Breast epithelium (tissue), 4 donors: Measurements from ENCODE around the gene CCDC88B. TPM values are rescaled to one million over a fixed set of nuclear protein-coding genes. Genes with fewer than 3 reads are reported as not detected.

Experiments
- DNase-seq, 2 donors: peaks; one replicate each; pipeline ENCODE4 v3.0.0-alpha.2; 2019; ENCODE audit warnings: low spot score in 2 of 2
- H3K27ac ChIP-seq, 2 donors: fragments of 200-600 bp; sonication (generic) in 1 of 2; one replicate each; pipeline ENCODE4 v1.5.1; 2016 to 2019; ENCODE audit warnings: mild to moderate bottlenecking in 1 of 2
- H3K27me3 ChIP-seq, 2 donors: fragments of 200-600 bp; sonication (generic) in 1 of 2; one replicate each; pipeline versions ENCODE4 v1.5.1 to v1.6.0; 2017 to 2019; ENCODE audit warnings: control low read depth in 1 of 2, mild to moderate bottlenecking in 1 of 2
- H3K36me3 ChIP-seq: fragments of 200-600 bp; one replicate; pipeline ENCODE4 v1.5.1; 2019
- H3K4me1 ChIP-seq, 2 donors: fragments of 200-600 bp; sonication (generic); one replicate each; pipeline ENCODE4 v1.5.1; 2016 to 2019; ENCODE audit warnings: control low read depth in 1 of 2
- H3K4me3 ChIP-seq, 3 donors: fragments of 200-600 bp; sonication (generic); 1 replicate in 2 of 3; 2 replicates in 1 of 3; pipeline ENCODE4 v1.5.1; 2016 to 2019; ENCODE audit warnings: mild to moderate bottlenecking in 3 of 3, moderate library complexity in 2 of 3
- H3K9me3 ChIP-seq, 2 donors: fragments of 200-600 bp; sonication (generic) in 1 of 2; one replicate each; pipeline ENCODE4 v1.5.1; 2016 to 2019; ENCODE audit warnings: control low read depth in 1 of 2
- POLR2A ChIP-seq: fragments of 450-650 bp; IDR thresholded peaks from one replicate; pipeline ENCODE4 v1.6.1; 2016; ENCODE audit warnings: antibody characterized with exemption, mild to moderate bottlenecking, moderate library complexity
- POLR2AphosphoS5 ChIP-seq, 3 donors: sonication (generic); formaldehyde crosslinking; IDR thresholded peaks; one replicate each; pipeline ENCODE4 v1.6.1; 2017; ENCODE audit warnings: antibody characterized with exemption in 3 of 3
- intact Hi-C: fragments of 100-400 bp; cut with DNase I; formaldehyde crosslinking; loops from one replicate; pipeline ENCODE4 v1.15.1; 2023; ENCODE audit warnings: low total_unique reads
- total RNA-seq, 3 donors: library from RNA; depleted of rRNA; stranded (reverse); fragments of >200 nt; gene quantifications; one replicate each; pipeline ENCODE4 v1.1.0, GENCODE V29; 2016
- TF ChIP-seq, protein P1 (sequence below), 3 donors: fragments of 450-650 bp; IDR thresholded peaks; one replicate each; pipeline ENCODE4 v1.5.1; 2016 to 2017; ENCODE audit warnings: antibody characterized with exemption in 3 of 3, mild to moderate bottlenecking in 3 of 3, moderate library complexity in 3 of 3

CCDC88B gene
- total RNA-seq, 3 donors from 2014 or later = 3.3 to 10.7 (median 5.9) TPM

DNA sequence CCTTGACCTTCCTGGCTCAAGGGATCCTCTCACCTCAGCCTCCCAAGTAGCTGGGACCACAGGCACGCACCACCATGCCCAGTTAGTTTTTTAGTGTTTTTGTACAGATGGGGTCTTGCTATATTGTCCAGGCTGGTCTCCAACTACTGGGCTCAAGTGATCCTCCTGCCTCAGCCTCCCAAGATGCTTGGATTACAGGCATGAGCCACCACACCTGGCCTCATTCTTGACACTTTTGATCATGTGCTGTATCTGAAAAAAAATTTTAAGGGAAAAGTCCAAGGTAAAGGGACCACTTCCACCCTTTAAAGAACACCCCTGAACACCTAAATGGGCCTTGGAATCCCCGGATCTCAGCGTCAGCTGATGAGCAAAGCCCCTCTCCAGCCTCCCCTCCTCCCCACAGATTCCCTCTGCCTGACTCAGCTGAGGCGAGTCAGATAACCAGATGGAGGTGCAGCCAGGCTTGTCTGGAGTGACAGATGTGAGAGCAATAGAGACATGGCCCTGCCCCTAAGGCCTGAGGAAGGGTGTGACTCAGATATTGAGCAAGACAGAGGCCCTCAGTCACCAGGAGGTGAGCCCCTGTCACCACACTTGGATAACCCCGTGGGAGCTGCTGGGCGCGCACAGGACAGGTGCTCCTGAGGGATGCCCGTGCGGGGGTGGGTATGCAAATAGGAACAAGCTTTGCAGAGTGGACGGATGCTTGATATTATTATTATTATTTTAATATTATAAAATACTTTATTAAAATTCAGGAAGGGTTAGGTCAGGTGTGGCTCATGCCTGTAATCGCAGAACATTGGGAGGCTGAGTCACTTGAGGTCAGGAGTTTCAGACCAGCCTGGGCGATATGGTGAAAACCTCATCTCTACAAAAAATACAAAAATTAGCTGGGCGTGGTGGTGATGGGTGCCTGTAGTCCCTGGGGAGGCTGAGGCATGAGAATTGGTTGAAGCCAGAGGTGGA, 5.0 kb upstream of the CCDC88B start:
- no peaks in the 10 kb centered on the region for H3K27me3 ChIP-seq
- no peak overlapping the region for H3K4me3 ChIP-seq
- intact Hi-C loops = no loop called here
- H3K27ac ChIP-seq = no peak overlapping the region
- no peak for DNase-seq
- TF ChIP-seq POLR2A = no peak
- TF ChIP-seq, protein P1, sequence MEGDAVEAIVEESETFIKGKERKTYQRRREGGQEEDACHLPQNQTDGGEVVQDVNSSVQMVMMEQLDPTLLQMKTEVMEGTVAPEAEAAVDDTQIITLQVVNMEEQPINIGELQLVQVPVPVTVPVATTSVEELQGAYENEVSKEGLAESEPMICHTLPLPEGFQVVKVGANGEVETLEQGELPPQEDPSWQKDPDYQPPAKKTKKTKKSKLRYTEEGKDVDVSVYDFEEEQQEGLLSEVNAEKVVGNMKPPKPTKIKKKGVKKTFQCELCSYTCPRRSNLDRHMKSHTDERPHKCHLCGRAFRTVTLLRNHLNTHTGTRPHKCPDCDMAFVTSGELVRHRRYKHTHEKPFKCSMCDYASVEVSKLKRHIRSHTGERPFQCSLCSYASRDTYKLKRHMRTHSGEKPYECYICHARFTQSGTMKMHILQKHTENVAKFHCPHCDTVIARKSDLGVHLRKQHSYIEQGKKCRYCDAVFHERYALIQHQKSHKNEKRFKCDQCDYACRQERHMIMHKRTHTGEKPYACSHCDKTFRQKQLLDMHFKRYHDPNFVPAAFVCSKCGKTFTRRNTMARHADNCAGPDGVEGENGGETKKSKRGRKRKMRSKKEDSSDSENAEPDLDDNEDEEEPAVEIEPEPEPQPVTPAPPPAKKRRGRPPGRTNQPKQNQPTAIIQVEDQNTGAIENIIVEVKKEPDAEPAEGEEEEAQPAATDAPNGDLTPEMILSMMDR (IDR thresholded peaks at IDR 0.05) = no peak
- peak in 1 of 3 donors; percentile 14 for TF ChIP-seq POLR2AphosphoS5 (IDR thresholded peaks at IDR 0.05)
- no peaks in the 10 kb centered on the region for H3K9me3 ChIP-seq
- H3K36me3 ChIP-seq = no peaks in the 10 kb centered on the region
- no peaks in the 10 kb centered on the region for H3K4me1 ChIP-seq

DNA sequence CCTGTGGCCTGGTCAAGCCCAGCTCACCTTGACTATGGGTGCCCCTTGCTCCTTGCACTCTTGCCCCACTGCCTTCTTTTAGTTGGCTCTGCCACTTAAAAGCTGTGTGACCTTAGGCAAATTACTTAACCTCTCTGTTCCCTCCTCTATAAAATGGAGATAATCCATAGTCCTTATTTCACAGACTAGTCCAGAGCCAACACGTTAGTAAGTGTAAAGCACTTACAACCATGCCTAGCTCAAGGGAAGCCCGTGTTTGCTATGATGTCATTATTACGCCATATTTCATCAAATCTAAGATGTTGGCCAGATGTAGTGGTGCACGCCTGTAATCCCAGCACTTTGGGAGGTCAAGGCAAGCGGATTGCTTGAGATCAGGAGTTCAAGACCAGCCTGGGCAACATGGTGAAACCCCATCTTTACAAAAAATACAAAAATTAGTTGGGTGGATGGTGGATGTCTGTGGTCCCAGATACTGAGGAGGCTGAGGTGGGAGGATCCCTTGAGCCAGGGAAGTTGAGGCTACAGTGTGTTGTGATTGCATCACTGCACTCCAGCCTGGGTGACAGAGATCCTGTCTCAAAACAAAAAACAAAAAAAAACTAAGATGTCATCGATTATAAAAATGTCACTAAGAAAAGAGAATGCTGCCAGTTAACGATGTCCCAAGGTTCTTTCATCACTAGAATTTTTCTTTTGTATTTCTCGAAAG, 2.3 kb upstream of the CCDC88B start:
- Histone ChIP-seq H3K4me1 (peaks cover 0 to 4% of the 10 kb centered on the region in 2 donors), H3K36me3 (no peaks in the 10 kb centered on the region), H3K4me3 (no peak overlapping the region), H3K27me3 (no peaks in the 10 kb centered on the region), H3K9me3 (no peaks in the 10 kb centered on the region), H3K27ac (no peak overlapping the region)
- no peak for DNase-seq
- intact Hi-C loops = no loop called here
- TF ChIP-seq POLR2AphosphoS5 (IDR thresholded peaks at IDR 0.05) (no peak), POLR2A (no peak)
- TF ChIP-seq, protein P1 (IDR thresholded peaks at IDR 0.05) = no peak

DNA sequence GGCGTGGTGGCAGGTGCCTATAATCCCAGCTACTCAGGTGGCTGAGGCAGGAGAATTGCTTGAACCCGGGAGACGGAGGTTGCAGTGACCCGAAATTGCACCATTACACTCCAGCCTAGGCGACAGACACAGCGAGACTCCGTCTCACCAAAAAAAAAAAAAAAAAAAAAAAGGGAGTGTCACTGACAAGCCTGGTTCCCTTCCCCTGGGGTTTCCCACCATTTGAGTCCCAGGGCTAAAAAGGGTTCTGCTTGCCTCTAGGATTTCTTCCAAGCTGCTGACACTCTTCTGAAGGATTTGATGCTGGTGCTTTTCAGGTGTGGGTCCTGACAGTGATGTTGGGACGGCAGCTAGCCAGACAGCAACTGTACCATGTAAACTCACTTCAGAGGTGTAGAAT, 1.3 kb upstream of the CCDC88B start:
- DNase-seq = no peak
- H3K27me3 ChIP-seq = no peaks in the 10 kb centered on the region
- H3K27ac ChIP-seq = no peak overlapping the region
- TF ChIP-seq, protein P1 (IDR thresholded peaks at IDR 0.05) = no peak
- TF ChIP-seq POLR2AphosphoS5 (IDR thresholded peaks at IDR 0.05) (no peak), POLR2A (no peak)
- H3K36me3 ChIP-seq = no peaks in the 10 kb centered on the region
- no peaks in the 10 kb centered on the region for H3K9me3 ChIP-seq
- intact Hi-C loops = no loop called here
- H3K4me1 ChIP-seq = peaks cover 0 to 4% of the 10 kb centered on the region in 2 donors
- H3K4me3 ChIP-seq = no peak overlapping the region

DNA sequence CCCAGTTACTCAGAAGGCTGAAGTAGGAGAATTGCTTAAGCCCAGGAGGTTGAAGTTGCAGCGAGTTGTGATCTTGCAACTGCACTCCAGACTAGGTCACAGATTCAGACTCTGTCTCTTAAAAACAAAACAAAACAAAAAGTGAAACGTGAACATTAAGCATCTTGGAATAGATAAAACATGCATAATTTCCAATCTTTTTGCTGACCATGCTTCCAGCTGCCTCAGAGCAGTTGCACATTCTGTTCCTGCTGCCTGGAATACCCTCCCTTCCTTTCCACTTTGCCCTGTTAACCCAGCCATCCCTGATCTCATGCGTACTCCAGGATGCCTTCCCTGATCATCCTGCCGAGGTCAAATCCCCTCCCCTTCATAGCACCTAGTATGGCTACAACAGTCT, 718 bp upstream of the CCDC88B start:
- Histone ChIP-seq H3K27me3 (no peaks in the 10 kb centered on the region), H3K9me3 (no peaks in the 10 kb centered on the region), H3K27ac (no peak overlapping the region), H3K36me3 (no peaks in the 10 kb centered on the region), H3K4me3 (no peak overlapping the region), H3K4me1 (peaks cover 0 to 4% of the 10 kb centered on the region in 2 donors)
- intact Hi-C loops = no loop called here
- TF ChIP-seq POLR2AphosphoS5 (IDR thresholded peaks at IDR 0.05) = no peak
- TF ChIP-seq, protein P1 (IDR thresholded peaks at IDR 0.05) = no peak
- no peak for TF ChIP-seq POLR2A
- DNase-seq = no peak
